ENCODE data around the gene ELAPOR2. TPM values are rescaled to one million over a fixed set of nuclear protein-coding genes. Genes with fewer than 3 reads are reported as not detected.
"Not testable (repeated sequence)": the region's sequence is repeated elsewhere in the genome, so short reads cannot be mapped to it uniquely, and the experiment has no call there.

Gene ELAPOR2
- total and polyA plus RNA-seq, 3 donors from 2014 or later, result 7.8 to 26.4 (median 22.6) TPM

- no peaks in the 10 kb centered on the region for H3K9me3 ChIP-seq
- WGBS, 2 donors, result 53 to 79% methylated on average over 1 of the region's 1 CpG
- no peak overlapping the region for H3K27ac ChIP-seq
- H3K27me3 ChIP-seq, result no peaks in the 10 kb centered on the region
- no peaks in the 10 kb centered on the region for H3K4me1 ChIP-seq
- H3K36me3 ChIP-seq (ENCODE audit: low read depth, missing control alignments), result no peaks in the 10 kb centered on the region
- H3K4me3 ChIP-seq, result no peak overlapping the region
- TF ChIP-seq, protein P1, sequence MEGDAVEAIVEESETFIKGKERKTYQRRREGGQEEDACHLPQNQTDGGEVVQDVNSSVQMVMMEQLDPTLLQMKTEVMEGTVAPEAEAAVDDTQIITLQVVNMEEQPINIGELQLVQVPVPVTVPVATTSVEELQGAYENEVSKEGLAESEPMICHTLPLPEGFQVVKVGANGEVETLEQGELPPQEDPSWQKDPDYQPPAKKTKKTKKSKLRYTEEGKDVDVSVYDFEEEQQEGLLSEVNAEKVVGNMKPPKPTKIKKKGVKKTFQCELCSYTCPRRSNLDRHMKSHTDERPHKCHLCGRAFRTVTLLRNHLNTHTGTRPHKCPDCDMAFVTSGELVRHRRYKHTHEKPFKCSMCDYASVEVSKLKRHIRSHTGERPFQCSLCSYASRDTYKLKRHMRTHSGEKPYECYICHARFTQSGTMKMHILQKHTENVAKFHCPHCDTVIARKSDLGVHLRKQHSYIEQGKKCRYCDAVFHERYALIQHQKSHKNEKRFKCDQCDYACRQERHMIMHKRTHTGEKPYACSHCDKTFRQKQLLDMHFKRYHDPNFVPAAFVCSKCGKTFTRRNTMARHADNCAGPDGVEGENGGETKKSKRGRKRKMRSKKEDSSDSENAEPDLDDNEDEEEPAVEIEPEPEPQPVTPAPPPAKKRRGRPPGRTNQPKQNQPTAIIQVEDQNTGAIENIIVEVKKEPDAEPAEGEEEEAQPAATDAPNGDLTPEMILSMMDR (IDR thresholded peaks at IDR 0.05), result no peak
- TF ChIP-seq POLR2A (IDR thresholded peaks at IDR 0.05), result no peak
- intact Hi-C loops (cut with DNase I; ENCODE audit: low total_unique reads), result no loop called here
- DNase-seq, result no peak
Measured at GRCh38 chr7:87105401-87105800, 45.9 kb upstream of the ELAPOR2 start.

GRCh38 chr7:87100326-87100725 is 40.9 kb upstream of the ELAPOR2 start:
- Histone ChIP-seq H3K4me1 (no peaks in the 10 kb centered on the region), H3K9me3 (no peaks in the 10 kb centered on the region), H3K4me3 (no peak overlapping the region), H3K36me3 (ENCODE audit: low read depth, missing control alignments) (no peaks in the 10 kb centered on the region), H3K27me3 (no peaks in the 10 kb centered on the region), H3K27ac (no peak overlapping the region)
- no peak for TF ChIP-seq POLR2A (IDR thresholded peaks at IDR 0.05)
- TF ChIP-seq, protein P1 (IDR thresholded peaks at IDR 0.05), result no peak
- no peak for DNase-seq
- WGBS, 2 donors, result 90 to 97% methylated on average over 2 of the region's 2 CpGs
- intact Hi-C loops (cut with DNase I; ENCODE audit: low total_unique reads), result no loop called here

DNA sequence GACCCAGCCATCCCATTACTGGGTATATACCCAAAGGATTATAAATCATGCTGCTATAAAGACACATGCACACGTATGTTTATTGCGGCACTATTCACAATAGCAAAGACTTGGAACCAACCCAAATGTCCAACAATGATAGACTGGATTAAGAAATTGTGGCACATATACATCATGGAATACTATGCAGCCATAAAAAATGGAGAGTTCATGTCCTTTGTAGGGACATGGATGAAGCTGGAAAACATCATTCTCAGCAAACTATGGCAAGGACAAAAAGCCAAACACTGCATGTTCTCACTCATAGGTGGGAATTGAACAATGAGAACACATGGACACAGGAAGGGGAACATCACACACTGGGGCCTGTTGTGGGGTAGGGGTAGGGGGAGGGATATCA is 37.9 kb upstream of the ELAPOR2 start:
- intact Hi-C loops (cut with DNase I; ENCODE audit: low total_unique reads); H3K27ac ChIP-seq; H3K36me3 ChIP-seq (ENCODE audit: low read depth, missing control alignments); H3K4me1 ChIP-seq; H3K9me3 ChIP-seq; H3K27me3 ChIP-seq; DNase-seq; H3K4me3 ChIP-seq: not testable (repeated sequence)
- 94% methylated on average over 2 of the region's 2 CpGs; no CpG with 5 or more reads in 1 of the 2 donors for WGBS, 2 donors

DNA sequence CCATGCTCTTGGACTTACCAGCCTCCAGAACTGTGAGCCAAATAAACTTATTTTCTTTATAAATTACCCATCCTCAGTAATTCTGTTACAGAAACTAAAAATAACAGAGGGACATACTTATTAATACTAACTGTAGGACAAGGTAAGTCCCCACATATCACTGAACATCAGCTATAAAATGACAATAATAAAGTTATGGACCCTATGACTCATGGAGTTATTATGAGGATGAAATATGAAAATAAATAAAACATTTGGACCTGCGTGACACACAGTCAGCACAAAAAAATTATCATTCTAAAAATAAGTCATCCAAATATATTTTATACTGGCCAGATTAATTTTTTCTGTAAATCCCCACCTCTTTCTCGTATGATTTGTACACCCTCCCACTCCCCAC is 34.9 kb upstream of the ELAPOR2 start:
- Histone ChIP-seq H3K9me3 (no peaks in the 10 kb centered on the region), H3K4me3 (no peak overlapping the region), H3K27me3 (no peaks in the 10 kb centered on the region), H3K27ac (no peak overlapping the region), H3K4me1 (no peaks in the 10 kb centered on the region), H3K36me3 (ENCODE audit: low read depth, missing control alignments) (no peaks in the 10 kb centered on the region)
- DNase-seq, result no peak
- intact Hi-C loops (cut with DNase I; ENCODE audit: low total_unique reads), result no loop called here
- WGBS, 2 donors, result 71 to 80% methylated on average over 2 of the region's 2 CpGs
- TF ChIP-seq POLR2A (IDR thresholded peaks at IDR 0.05), result no peak
- TF ChIP-seq, protein P1 (IDR thresholded peaks at IDR 0.05), result no peak

GRCh38 chr7:87092568-87093091 is 33.2 kb upstream of the ELAPOR2 start:
- H3K4me3 ChIP-seq, result no peak overlapping the region
- intact Hi-C loops (cut with DNase I; ENCODE audit: low total_unique reads), result no loop called here
- TF ChIP-seq, protein P1 (IDR thresholded peaks at IDR 0.05), result no peak
- no peak for TF ChIP-seq POLR2A (IDR thresholded peaks at IDR 0.05)
- H3K27me3 ChIP-seq, result no peaks in the 10 kb centered on the region
- WGBS, 2 donors, result 83 to 84% methylated on average over 2 of the region's 2 CpGs
- H3K27ac ChIP-seq, result no peak overlapping the region
- H3K4me1 ChIP-seq, result no peaks in the 10 kb centered on the region
- no peaks in the 10 kb centered on the region for H3K9me3 ChIP-seq
- H3K36me3 ChIP-seq (ENCODE audit: low read depth, missing control alignments), result no peaks in the 10 kb centered on the region
- no peak for DNase-seq

Measured in testis (tissue), 3 donors.